Effector memory CD8-positive, alpha-beta T cell (primary cell): ENCODE data around the gene MFSD1.
A peak's percentile ranks its signal among the peaks of the same experiment; 100 is the strongest.

ENCODE experiments used
- ATAC-seq: fragments of 150-1000 bp; cut with Tn5 transposase; replicated peaks from 2 replicates; pipeline ENCODE4 v1.10.0; 2021; ENCODE audit warnings: mild to moderate bottlenecking, moderate library complexity
- DNase-seq, 3 experiments: peaks; one replicate each; pipeline ENCODE4 v3.0.0; 2021
- H3K27ac Mint-ChIP-seq, 2 donors: one replicate each; pipeline ENCODE4 v1.8.0; 2022; ENCODE audit warnings: mild to moderate bottlenecking in 2 of 2, mixed read lengths in 2 of 2, moderate library complexity in 2 of 2
- H3K27me3 Mint-ChIP-seq, 2 donors: one replicate each; pipeline ENCODE4 v1.8.0; 2022; ENCODE audit warnings: mixed read lengths in 2 of 2
- H3K36me3 Mint-ChIP-seq: one replicate; pipeline ENCODE4 v1.8.0; 2022; ENCODE audit warnings: mild to moderate bottlenecking, moderate library complexity, mixed read lengths; ENCODE audit not compliant: insufficient read depth
- H3K4me1 Mint-ChIP-seq, 2 donors: one replicate each; pipeline ENCODE4 v1.8.0; 2022; ENCODE audit warnings: low read depth in 2 of 2, mixed read lengths in 2 of 2
- H3K4me3 Mint-ChIP-seq, 2 donors: one replicate each; pipeline ENCODE4 v1.8.0; 2022; ENCODE audit warnings: mild to moderate bottlenecking in 2 of 2, mixed read lengths in 2 of 2, moderate library complexity in 2 of 2
- H3K9me3 Mint-ChIP-seq, 2 donors: one replicate each; pipeline ENCODE4 v1.8.0; 2022; ENCODE audit warnings: mixed read lengths in 2 of 2
- total RNA-seq, 9 experiments: gene quantifications; one replicate each; lab custom pipeline; 2026; lab: John Stamatoyannopoulos, UW

MFSD1 gene, protein sequence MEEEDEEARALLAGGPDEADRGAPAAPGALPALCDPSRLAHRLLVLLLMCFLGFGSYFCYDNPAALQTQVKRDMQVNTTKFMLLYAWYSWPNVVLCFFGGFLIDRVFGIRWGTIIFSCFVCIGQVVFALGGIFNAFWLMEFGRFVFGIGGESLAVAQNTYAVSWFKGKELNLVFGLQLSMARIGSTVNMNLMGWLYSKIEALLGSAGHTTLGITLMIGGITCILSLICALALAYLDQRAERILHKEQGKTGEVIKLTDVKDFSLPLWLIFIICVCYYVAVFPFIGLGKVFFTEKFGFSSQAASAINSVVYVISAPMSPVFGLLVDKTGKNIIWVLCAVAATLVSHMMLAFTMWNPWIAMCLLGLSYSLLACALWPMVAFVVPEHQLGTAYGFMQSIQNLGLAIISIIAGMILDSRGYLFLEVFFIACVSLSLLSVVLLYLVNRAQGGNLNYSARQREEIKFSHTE
- total RNA-seq, result 18.1 to 62.2 (median 44.3) reads per million in 9 experiments

DNA sequence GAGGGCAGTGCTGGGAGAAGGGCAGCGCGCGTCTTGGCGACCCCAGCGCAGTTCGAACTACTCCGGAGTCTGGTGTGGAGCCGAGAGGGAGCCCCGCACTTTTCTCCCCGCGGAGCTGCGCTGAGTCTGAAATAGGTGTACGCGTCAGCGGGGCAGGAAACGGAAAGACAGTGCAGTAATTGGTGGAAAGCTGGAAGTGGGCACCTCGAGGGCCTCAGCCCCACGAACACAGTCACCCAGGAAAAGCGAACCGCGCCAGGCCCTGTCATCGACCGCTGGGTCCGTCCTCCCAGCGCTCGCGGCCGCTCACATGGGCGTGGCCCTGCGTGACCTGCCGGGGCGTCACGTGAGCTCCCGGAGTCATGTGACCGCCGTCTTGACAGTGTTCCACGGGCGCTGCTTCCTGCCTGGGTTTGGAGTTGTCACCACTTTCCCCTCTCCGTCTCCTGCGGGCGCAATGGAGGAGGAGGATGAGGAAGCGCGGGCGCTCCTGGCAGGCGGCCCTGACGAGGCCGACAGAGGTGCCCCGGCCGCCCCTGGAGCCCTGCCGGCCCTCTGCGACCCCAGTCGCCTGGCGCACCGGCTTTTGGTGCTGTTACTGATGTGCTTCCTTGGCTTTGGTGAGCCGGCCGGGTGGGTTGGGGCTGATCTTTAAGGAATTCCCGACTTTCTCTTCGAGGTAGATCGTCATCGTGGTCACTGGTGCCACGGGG lies at the start of gene MFSD1:
Gene MFSD1 (plus strand): TSS at position 359 of the 713 bp plus-strand sequence. CDS start 99 bp downstream, at position 458.
- peak; percentile 95 for ATAC-seq
- Mint-ChIP-seq H3K9me3 (no peaks in the 10 kb centered on the region), H3K27ac (peak within 1 kb of the TSS; percentile 90 to 94), H3K4me3 (peak within 1 kb of the TSS; percentile 84), H3K4me1 (peaks cover 15 to 27% of the 10 kb centered on the region in 2 donors), H3K36me3 (peaks cover 22% of the 10 kb centered on the region), H3K27me3 (no peaks in the 10 kb centered on the region)
- DNase-seq, result peak; percentile 80 to 85 (median 83)

DNA sequence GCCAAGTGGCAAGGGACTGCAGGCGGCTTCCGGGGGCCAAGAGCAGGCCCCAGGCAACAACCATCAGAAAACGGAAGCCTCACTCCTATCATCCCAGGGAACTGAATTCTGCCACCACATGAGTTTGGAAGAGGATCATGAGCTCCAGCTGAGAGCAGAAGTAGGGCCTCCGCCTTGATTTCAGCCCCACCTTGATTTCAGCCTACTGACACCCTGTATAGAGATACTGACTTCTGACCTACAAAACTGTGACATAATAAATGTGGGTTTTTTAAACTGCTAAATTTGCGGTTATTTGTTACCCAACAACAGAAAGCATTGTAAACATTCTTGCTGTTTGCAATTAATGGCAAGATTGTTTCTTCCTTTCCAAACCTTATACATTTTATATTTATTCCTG lies 48.0 kb upstream of the MFSD1 start:
- no peak for DNase-seq
- Mint-ChIP-seq H3K36me3 (no peaks in the 10 kb centered on the region), H3K4me3 (no peak overlapping the region), H3K27me3 (no peaks in the 10 kb centered on the region), H3K27ac (no peak overlapping the region), H3K4me1 (no peaks in the 10 kb centered on the region), H3K9me3 (no peaks in the 10 kb centered on the region)
- no peak for ATAC-seq

DNA sequence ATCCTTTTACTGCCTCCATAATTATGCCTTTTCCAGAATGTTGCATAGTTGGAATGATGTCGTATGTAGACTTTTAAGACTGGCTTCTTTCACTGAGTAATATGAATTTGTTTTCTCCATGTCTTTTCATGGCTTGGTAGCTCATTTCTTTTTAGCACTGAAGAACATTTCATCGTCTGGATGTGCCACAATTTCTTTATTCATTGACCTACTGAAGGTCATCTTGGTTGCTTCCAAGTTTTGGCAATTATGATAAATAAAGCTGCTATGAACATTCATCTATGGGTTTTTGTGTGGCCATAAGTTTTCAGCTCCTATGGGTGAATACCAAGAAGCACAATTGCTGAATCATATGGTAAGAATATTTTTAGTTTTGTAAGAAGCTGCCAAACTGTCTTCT lies 46.4 kb upstream of the MFSD1 start:
- Mint-ChIP-seq H3K9me3 (no peaks in the 10 kb centered on the region), H3K27me3 (no peaks in the 10 kb centered on the region), H3K4me1 (no peaks in the 10 kb centered on the region), H3K4me3 (no peak overlapping the region), H3K27ac (no peak overlapping the region), H3K36me3 (peaks cover 3% of the 10 kb centered on the region)
- ATAC-seq (no peak), DNase-seq (no peak)

DNA sequence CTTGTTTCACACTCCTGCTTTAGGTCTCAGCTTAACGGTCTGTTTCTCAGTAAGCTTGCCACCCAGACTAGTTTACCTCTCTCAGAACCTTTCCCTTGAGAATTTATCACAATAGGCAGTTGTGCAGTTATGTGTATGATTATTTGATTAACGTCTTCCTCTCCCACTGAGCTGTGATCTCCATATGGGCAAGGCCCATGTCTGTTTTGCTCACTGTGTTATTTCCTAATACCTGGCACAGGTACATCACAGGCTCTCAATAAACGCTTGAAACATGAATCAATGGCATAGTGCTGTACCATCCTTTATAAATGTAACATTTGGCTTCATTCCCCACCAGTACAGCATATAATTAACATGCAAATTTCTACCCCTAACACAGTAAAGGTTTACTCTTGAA lies 40.5 kb upstream of the MFSD1 start:
- no peaks in the 10 kb centered on the region for H3K9me3 Mint-ChIP-seq
- no peak overlapping the region for H3K27ac Mint-ChIP-seq
- no peaks in the 10 kb centered on the region for H3K27me3 Mint-ChIP-seq
- DNase-seq (no peak), ATAC-seq (no peak)
- no peaks in the 10 kb centered on the region for H3K4me1 Mint-ChIP-seq
- H3K4me3 Mint-ChIP-seq, result no peak overlapping the region
- H3K36me3 Mint-ChIP-seq, result peaks cover 3% of the 10 kb centered on the region

DNA sequence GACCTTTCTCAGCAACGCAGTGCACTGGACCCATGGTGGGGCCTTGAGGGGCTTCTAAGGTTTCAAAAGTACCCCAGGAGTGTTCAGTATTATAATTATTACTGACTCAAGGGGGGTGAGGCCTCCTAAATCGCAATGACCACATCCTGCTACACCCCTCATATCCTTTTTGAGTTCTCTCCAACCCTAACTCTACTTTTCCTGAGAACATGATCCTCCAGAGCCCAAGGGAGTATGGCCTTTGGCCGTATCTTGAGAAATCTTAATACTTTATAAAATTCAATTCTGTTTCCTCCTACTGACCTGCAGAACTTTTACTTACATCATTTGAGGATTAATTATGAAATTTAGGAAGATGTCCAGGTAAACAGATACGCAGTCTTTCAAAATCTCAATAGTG lies 39.2 kb upstream of the MFSD1 start:
- H3K9me3 Mint-ChIP-seq, result no peaks in the 10 kb centered on the region
- no peak overlapping the region for H3K27ac Mint-ChIP-seq
- H3K27me3 Mint-ChIP-seq, result no peaks in the 10 kb centered on the region
- H3K36me3 Mint-ChIP-seq, result peaks cover 3% of the 10 kb centered on the region
- ATAC-seq, result no peak
- H3K4me3 Mint-ChIP-seq, result no peak overlapping the region
- no peaks in the 10 kb centered on the region for H3K4me1 Mint-ChIP-seq
- DNase-seq, result no peak

DNA sequence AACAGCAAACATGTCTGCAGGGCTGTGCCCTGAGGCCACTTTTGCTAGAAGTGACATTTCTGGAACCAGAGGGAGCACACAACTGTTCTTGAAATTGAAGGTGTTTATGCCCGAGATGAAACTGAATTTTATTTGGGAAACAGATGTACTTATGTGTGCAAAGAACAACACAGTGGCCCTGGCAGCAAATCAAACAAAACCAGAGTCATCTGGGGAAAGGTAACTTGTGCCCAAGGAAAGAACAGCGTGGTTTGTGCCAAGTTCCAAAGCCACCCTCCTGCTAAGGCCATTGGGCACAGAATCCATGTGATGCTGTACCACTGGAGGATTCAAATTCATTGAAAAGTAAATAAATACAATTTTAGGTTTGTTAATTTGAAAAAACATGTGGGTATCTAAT lies 38.4 kb upstream of the MFSD1 start:
- DNase-seq (no peak), ATAC-seq (no peak)
- H3K9me3 Mint-ChIP-seq, result no peaks in the 10 kb centered on the region
- peaks cover 3% of the 10 kb centered on the region for H3K36me3 Mint-ChIP-seq
- no peak overlapping the region for H3K4me3 Mint-ChIP-seq
- H3K27me3 Mint-ChIP-seq, result no peaks in the 10 kb centered on the region
- no peaks in the 10 kb centered on the region for H3K4me1 Mint-ChIP-seq
- no peak overlapping the region for H3K27ac Mint-ChIP-seq

DNA sequence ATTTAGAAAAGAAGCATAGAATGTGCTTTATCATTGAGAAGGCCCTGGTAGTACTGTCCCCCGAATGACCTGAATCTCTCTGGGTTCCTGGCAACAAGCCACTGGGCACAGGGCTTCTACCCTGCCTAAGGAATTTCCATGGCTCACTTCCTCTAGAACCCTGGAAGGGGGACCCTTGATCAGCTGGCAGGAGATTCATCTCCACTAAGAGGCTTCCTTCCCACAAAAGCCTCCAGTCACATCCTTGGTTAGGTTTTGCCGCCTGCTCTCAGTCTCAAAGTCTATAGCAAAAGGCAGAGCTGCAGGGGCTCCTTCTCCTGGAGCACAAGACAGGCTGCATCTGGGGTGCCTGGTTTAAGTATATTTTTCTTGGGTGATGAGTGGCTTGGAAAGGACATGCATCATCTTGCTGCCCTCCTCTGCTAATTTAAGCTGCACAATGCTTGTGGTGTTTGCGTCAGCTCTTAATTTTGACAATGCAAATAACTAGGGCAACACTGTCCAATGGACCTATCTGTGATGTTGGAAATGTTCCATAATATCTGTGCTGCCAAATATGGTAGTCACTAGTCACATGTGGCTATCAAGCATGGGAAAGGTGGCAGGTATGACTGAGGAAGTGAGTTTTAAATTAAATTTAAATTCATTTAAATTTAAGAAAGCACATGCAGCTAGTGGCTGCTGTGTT lies 36.2 kb upstream of the MFSD1 start:
- Mint-ChIP-seq H3K27ac (no peak overlapping the region), H3K36me3 (no peaks in the 10 kb centered on the region), H3K27me3 (no peaks in the 10 kb centered on the region), H3K4me3 (no peak overlapping the region), H3K4me1 (no peaks in the 10 kb centered on the region), H3K9me3 (no peaks in the 10 kb centered on the region)
- DNase-seq (no peak), ATAC-seq (no peak)

DNA sequence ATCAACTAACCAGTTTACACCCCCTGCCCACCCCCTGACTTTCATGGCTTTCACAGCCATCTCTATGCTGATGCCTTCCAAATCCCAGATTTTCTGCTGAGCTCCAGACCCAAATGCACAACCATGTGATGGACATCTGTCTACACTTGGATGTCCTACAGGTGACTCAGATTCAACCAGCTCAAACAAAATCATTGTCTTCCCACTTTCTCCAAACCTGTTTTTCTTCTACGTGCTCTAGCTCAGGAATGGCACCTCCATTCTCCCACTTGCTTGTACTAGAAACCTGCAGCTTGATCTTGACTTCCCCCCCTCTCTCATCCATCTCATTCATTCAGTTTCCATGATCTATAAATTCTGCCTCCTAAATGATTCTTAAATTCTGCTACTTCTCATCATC lies 35.5 kb upstream of the MFSD1 start:
- H3K4me1 Mint-ChIP-seq, result no peaks in the 10 kb centered on the region
- no peaks in the 10 kb centered on the region for H3K9me3 Mint-ChIP-seq
- DNase-seq, result no peak
- ATAC-seq, result no peak
- no peaks in the 10 kb centered on the region for H3K36me3 Mint-ChIP-seq
- H3K4me3 Mint-ChIP-seq, result no peak overlapping the region
- no peak overlapping the region for H3K27ac Mint-ChIP-seq
- H3K27me3 Mint-ChIP-seq, result no peaks in the 10 kb centered on the region

DNA sequence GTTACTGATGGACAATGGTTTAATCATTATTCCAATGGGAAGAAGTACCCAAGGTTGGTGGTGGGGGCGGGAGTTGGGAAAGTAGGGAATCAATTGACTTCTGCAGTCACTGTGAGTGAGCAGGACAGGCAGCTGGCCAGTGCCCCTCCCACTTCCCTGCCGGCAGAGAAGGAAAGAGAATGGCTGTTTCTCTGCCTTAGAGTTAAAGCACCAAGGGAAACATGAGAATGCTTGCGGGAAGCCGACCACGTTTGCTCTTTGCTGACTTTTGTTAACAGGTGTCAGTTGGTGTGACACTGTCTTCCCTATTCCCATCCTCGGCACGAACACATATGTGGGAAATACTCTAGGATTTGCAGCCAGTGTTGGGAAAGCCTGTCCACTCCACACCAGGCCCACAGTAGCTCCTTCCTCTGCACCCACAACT lies 33.5 kb upstream of the MFSD1 start:
- Mint-ChIP-seq H3K9me3 (no peaks in the 10 kb centered on the region), H3K4me1 (no peaks in the 10 kb centered on the region), H3K4me3 (no peak overlapping the region), H3K36me3 (no peaks in the 10 kb centered on the region), H3K27me3 (no peaks in the 10 kb centered on the region), H3K27ac (no peak overlapping the region)
- ATAC-seq, result no peak
- DNase-seq, result no peak

DNA sequence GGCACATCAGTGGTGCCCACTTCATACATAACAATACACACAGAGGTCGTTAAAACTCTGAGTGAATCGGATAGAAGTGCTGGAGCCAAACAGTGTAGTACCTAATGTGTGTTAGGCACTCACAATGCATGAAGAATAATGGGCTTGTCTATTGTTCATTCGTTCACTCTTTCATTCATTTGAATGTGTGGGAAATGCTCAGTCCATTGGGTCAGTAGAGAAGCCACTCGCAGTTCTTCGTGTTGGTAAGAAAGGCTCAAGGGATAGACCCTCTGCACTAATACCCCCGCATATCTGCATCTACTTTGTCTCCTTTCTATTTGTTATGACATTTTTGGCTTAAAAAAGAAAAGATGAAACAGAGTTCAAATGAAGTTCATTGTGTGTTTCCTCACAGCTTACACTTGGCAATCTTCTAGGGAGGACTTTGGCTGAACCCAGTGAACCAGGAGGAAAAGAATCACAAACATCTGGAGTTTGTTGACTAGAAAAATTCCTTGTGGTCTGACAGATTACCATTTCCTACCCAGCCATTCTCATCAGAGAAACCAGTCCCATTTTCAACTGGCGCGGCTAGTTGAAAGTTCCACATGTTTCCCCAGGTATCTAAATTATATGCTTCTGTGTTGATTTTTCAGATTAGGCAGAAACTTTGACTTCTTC lies 32.8 kb upstream of the MFSD1 start:
- no peaks in the 10 kb centered on the region for H3K27me3 Mint-ChIP-seq
- H3K4me1 Mint-ChIP-seq, result no peaks in the 10 kb centered on the region
- no peak overlapping the region for H3K27ac Mint-ChIP-seq
- DNase-seq (no peak), ATAC-seq (no peak)
- no peaks in the 10 kb centered on the region for H3K9me3 Mint-ChIP-seq
- H3K4me3 Mint-ChIP-seq, result no peak overlapping the region
- no peaks in the 10 kb centered on the region for H3K36me3 Mint-ChIP-seq

DNA sequence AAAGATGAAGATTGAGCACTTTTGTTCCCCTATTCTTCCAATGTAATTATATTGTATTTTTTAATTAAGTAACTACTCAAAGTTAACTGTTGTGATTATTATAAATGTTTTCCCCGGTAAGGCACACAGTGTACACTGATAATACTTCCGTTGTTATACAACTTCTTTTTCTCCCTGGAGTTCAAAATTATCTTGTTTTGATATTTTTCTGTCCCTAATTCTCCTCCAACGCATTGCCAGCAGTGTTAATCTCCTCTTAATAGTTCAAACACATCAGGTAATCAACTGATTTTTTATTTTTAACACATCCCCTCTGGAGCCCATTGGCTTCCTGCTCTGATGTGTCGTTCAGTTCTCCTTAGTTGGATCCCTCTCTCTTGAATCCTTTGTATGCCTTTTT lies 32.3 kb upstream of the MFSD1 start:
- Mint-ChIP-seq H3K27me3 (no peaks in the 10 kb centered on the region), H3K4me1 (no peaks in the 10 kb centered on the region)
- no peak for DNase-seq

DNA sequence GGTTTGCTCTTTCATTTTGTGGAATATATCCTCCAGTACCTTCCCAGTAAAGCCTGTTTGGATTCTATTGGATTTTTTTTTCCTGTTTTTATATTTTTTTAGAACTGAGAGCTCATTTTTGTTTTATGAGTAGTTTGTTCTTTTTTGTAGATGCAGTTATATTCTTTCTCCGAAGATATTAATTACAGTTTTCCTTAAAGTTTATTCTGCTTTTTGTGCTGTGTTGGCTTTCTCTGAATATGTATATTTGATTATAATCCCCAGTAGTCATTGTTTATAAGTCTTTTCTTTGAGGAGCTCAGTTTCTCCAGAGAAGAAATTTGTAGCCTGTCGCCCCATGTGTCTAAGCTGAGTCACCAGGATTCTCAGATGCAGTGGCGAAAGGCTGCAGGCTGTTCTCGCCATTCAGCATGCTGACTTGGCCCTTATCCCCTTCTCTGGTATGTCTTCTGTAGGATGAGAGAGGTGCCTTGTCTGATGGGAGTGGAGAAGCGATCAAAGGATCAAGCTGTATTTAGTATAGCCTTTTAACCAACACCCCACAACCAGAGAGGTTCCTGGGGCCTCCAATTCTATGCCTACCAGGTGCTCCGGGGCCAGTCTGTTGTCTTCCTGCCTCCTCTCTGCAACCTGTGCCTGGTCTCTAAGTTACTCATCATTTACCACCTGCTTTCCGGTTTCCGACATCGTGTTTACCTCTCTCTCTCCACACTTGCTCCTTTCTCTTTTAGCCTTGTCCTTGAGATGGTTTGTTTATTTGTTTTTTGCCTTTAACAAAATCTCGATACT lies 31.7 kb upstream of the MFSD1 start:
- Mint-ChIP-seq H3K4me1 (no peaks in the 10 kb centered on the region), H3K36me3 (peaks cover 2% of the 10 kb centered on the region), H3K9me3 (no peaks in the 10 kb centered on the region), H3K27me3 (no peaks in the 10 kb centered on the region), H3K27ac (no peak overlapping the region), H3K4me3 (no peak overlapping the region)
- DNase-seq (no peak), ATAC-seq (no peak)

More for the DNA sequence above, 32.3 kb upstream of the MFSD1 start:
- Mint-ChIP-seq H3K27ac (no peak overlapping the region), H3K4me3 (no peak overlapping the region), H3K36me3 (no peaks in the 10 kb centered on the region), H3K9me3 (no peaks in the 10 kb centered on the region)
- ATAC-seq, result no peak
